ENCODE measurements around the gene GNAQ. TPM values are rescaled to one million over a fixed set of nuclear protein-coding genes. Genes with fewer than 3 reads are reported as not detected.

Gene GNAQ
- total RNA-seq, 4 donors from 2014 or later: 64.0 to 80.4 (median 69.2) TPM

DNA sequence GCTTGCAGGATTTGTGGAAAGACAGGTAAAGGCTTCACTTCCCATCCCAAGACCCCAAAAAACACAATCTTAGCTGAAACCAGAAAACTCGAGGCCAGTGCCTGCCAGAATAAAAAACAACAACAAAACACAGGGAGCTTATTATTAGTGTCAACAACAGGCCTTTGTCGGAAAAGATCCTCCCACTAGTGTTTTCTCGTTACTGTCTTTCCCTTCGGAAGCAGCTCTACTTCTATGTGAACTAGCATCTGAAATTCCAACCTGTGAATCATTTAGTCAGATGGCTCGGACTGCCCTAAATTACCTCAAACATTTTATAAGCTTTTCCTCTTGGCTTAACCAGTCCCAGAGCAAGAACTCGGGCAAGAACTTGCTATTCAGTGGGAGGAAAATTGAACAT is 261.3 kb downstream of the GNAQ start:
- TF ChIP-seq POLR2A (IDR thresholded peaks at IDR 0.05; ENCODE audit: low read depth): no peak
- TF ChIP-seq POLR2AphosphoS5 (IDR thresholded peaks at IDR 0.05): no peak
- TF ChIP-seq, protein P1, sequence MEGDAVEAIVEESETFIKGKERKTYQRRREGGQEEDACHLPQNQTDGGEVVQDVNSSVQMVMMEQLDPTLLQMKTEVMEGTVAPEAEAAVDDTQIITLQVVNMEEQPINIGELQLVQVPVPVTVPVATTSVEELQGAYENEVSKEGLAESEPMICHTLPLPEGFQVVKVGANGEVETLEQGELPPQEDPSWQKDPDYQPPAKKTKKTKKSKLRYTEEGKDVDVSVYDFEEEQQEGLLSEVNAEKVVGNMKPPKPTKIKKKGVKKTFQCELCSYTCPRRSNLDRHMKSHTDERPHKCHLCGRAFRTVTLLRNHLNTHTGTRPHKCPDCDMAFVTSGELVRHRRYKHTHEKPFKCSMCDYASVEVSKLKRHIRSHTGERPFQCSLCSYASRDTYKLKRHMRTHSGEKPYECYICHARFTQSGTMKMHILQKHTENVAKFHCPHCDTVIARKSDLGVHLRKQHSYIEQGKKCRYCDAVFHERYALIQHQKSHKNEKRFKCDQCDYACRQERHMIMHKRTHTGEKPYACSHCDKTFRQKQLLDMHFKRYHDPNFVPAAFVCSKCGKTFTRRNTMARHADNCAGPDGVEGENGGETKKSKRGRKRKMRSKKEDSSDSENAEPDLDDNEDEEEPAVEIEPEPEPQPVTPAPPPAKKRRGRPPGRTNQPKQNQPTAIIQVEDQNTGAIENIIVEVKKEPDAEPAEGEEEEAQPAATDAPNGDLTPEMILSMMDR (IDR thresholded peaks at IDR 0.05): no peak
- no peak for TF ChIP-seq EP300 (IDR thresholded peaks at IDR 0.05)
- H3K4me3 ChIP-seq: no peak overlapping the region
- WGBS: 86% methylated on average over 6 of the region's 6 CpGs
- intact Hi-C loops (cut with DNase I): no loop called here
- H3K9me3 ChIP-seq: no peaks in the 10 kb centered on the region
- no peaks in the 10 kb centered on the region for H3K27me3 ChIP-seq
- no peak overlapping the region for H3K27ac ChIP-seq (replicated peaks in 1 of 4)
- H3K36me3 ChIP-seq: no peaks in the 10 kb centered on the region
- DNase-seq (ENCODE audit: extremely low spot score): no peak
- H3K4me1 ChIP-seq: peaks cover 0 to 13% (median 3%) of the 10 kb centered on the region in 4 donors

DNA sequence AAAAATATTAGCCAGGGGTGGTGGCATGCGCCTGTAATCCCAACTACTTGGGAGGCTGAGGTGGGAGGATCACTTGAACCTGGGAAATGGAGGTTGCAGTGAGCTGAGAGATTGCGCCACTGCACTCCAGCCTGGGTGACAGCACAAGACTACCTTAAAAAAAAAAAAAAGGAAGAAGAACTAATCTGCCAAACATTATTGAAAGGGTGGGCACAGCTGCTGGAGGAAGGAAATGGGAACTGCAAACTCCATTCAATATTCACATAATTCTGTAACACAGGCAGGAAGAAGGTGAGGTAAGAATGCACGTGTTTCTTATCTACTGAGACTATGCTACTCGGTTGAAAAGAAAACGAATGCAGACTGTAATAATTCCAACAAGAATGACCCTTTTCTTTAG is 262.4 kb downstream of the GNAQ start:
- no peak overlapping the region for H3K4me3 ChIP-seq
- H3K27me3 ChIP-seq: no peaks in the 10 kb centered on the region
- 70% methylated on average over 5 of the region's 5 CpGs for WGBS
- peaks cover 0 to 13% (median 3%) of the 10 kb centered on the region in 4 donors for H3K4me1 ChIP-seq
- H3K36me3 ChIP-seq: no peaks in the 10 kb centered on the region
- H3K9me3 ChIP-seq: no peaks in the 10 kb centered on the region
- no peak for TF ChIP-seq POLR2A (IDR thresholded peaks at IDR 0.05; ENCODE audit: low read depth)
- no peak for TF ChIP-seq POLR2AphosphoS5 (IDR thresholded peaks at IDR 0.05)
- TF ChIP-seq, protein P1 (IDR thresholded peaks at IDR 0.05): no peak
- no peak for TF ChIP-seq EP300 (IDR thresholded peaks at IDR 0.05)
- H3K27ac ChIP-seq (replicated peaks in 1 of 4): no peak overlapping the region
- DNase-seq (ENCODE audit: extremely low spot score): no peak
- intact Hi-C loops (cut with DNase I): no loop called here

DNA sequence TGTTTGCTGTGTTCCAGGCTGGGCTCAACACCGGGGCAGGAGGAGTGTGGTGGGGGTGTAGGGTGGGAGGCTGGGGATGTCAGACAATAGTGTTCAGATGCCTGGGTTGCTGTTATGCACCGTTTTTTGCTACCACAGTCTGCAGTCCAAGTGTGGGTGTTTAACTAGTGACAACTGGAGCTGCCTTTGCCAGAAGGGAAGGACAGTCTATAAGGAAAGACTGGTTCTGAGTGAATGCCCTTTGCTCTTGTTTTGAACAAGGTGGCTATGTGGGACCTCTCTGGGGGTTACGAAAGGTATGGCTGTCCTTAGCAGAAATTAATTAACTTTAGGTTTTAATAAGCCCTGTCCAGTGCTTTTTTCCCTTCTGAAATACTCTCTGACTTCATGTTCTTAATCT is 265.0 kb downstream of the GNAQ start:
- Histone ChIP-seq H3K9me3 (no peaks in the 10 kb centered on the region), H3K4me3 (no peak overlapping the region), H3K4me1 (peaks cover 0 to 13% (median 3%) of the 10 kb centered on the region in 4 donors), H3K27ac (replicated peaks in 1 of 4) (no peak overlapping the region), H3K27me3 (no peaks in the 10 kb centered on the region), H3K36me3 (no peaks in the 10 kb centered on the region)
- TF ChIP-seq EP300 (IDR thresholded peaks at IDR 0.05) (no peak), POLR2A (IDR thresholded peaks at IDR 0.05; ENCODE audit: low read depth) (no peak), POLR2AphosphoS5 (IDR thresholded peaks at IDR 0.05) (no peak)
- TF ChIP-seq, protein P1 (IDR thresholded peaks at IDR 0.05): no peak
- 61% methylated on average over 3 of the region's 3 CpGs for WGBS
- no peak for DNase-seq (ENCODE audit: extremely low spot score)
- intact Hi-C loops (cut with DNase I): no loop called here

DNA sequence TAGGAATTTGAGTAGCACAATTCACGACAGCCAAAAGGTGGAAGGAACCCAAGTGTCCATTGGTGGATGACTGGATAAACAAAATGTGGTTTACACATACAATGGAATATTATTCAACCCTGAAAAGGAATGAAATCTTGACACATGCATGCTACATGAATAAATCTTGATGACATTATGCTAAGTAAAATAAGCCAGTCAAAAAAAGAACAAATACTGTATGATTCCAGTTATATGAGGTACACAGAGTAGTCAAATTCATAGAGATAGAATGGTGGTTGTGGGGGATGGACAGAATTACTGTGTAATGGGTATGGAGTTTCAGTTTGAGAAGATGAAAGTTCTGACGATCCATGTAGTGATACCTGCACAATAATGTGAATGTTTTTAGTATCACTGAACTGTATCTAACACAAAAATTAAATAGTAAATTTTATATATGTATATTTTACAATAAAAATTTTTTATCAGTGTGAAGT is 265.8 kb downstream of the GNAQ start:
- H3K4me3 ChIP-seq: no peak overlapping the region
- H3K4me1 ChIP-seq: peaks cover 0 to 13% (median 3%) of the 10 kb centered on the region in 4 donors
- no peaks in the 10 kb centered on the region for H3K9me3 ChIP-seq
- DNase-seq (ENCODE audit: extremely low spot score): no peak
- H3K27me3 ChIP-seq: no peaks in the 10 kb centered on the region
- intact Hi-C loops (cut with DNase I): no loop called here
- 85% methylated on average over 2 of the region's 2 CpGs for WGBS
- H3K36me3 ChIP-seq: no peaks in the 10 kb centered on the region
- H3K27ac ChIP-seq (replicated peaks in 1 of 4): no peak overlapping the region
- TF ChIP-seq EP300 (IDR thresholded peaks at IDR 0.05) (no peak), POLR2A (IDR thresholded peaks at IDR 0.05; ENCODE audit: low read depth) (no peak), POLR2AphosphoS5 (IDR thresholded peaks at IDR 0.05) (no peak)
- TF ChIP-seq, protein P1 (IDR thresholded peaks at IDR 0.05): no peak
